Fibroblast of lung (primary cell): Measurements from ENCODE around the gene METTL23. TPM values are rescaled to one million over a fixed set of nuclear protein-coding genes. Genes with fewer than 3 reads are reported as not detected.

Experiments
- polyA plus RNA-seq, 2 donors: library from polyadenylated mRNA; depleted of rRNA in 1 of 2; stranded (reverse) in 1 of 2; unstranded in 1 of 2; fragments of >200 nt; gene quantifications; 2 replicates each; pipeline ENCODE4 v1.2.1, GENCODE V29; 2011 to 2012; ENCODE audit warnings: missing spikeins in 1 of 2
- total RNA-seq: library from RNA; depleted of rRNA; stranded (reverse); fragments of >200 nt; gene quantifications from 2 replicates; pipeline ENCODE4 v1.2.1, GENCODE V29; 2014

METTL23 gene
- total and polyA plus RNA-seq, 2 donors (not counting 1 experiment from before 2014, with no cell fraction given): 26.4 to 35.1 TPM

Other genes starting within 250 kb of the METTL23 start
- 3.9 and 5.1 TPM in 2 replicates for gene RHBDF2, start 225.4 kb upstream of the METTL23 start, total RNA-seq
- gene RHBDF2, start 225.4 kb upstream of the METTL23 start, polyA plus RNA-seq: 0.94 and 1.7 TPM in 2 replicates
- gene CYGB, start 189.1 kb upstream of the METTL23 start, total RNA-seq: 12.4 and 19.5 TPM in 2 replicates
- gene CYGB, start 189.1 kb upstream of the METTL23 start, polyA plus RNA-seq: 9.1 and 10.0 TPM in 2 replicates
- 4.1 and 4.3 TPM in 2 replicates for gene PRCD, start 186.8 kb upstream of the METTL23 start, total RNA-seq
- 0.72 and 0.89 TPM in 2 replicates for gene PRCD, start 186.8 kb upstream of the METTL23 start, polyA plus RNA-seq
- gene ST6GALNAC2, start 141.0 kb upstream of the METTL23 start, total RNA-seq: 0.83 and 1.0 TPM in 2 replicates
- gene ST6GALNAC2, start 141.0 kb upstream of the METTL23 start, polyA plus RNA-seq: 0.42 and 1.3 TPM in 2 replicates
- gene ST6GALNAC1, start 83.1 kb upstream of the METTL23 start, total RNA-seq: not detected in 2 replicates
- not detected in 2 replicates for gene ST6GALNAC1, start 83.1 kb upstream of the METTL23 start, polyA plus RNA-seq
- gene MXRA7, start 15.9 kb upstream of the METTL23 start, total RNA-seq: 127 and 142 TPM in 2 replicates
- gene MXRA7, start 15.9 kb upstream of the METTL23 start, polyA plus RNA-seq: 215 and 307 TPM in 2 replicates
- gene JMJD6, start 233 bp upstream of the METTL23 start, total RNA-seq: 13.6 and 16.2 TPM in 2 replicates
- 16.5 and 17.7 TPM in 2 replicates for gene JMJD6, start 233 bp upstream of the METTL23 start, polyA plus RNA-seq
- gene SRSF2, start 10.5 kb downstream of the METTL23 start, total RNA-seq: 59.6 and 77.5 TPM in 2 replicates
- gene SRSF2, start 10.5 kb downstream of the METTL23 start, polyA plus RNA-seq: 203 and 238 TPM in 2 replicates
- 15.7 and 31.4 TPM in 2 replicates for gene MFSD11, start 11.3 kb downstream of the METTL23 start, total RNA-seq
- gene MFSD11, start 11.3 kb downstream of the METTL23 start, polyA plus RNA-seq: 20.1 and 22.4 TPM in 2 replicates
- gene MGAT5B, start 141.6 kb downstream of the METTL23 start, total RNA-seq: 0.17 and 0.26 TPM in 2 replicates
- 0.09 and 0.35 TPM in 2 replicates for gene MGAT5B, start 141.6 kb downstream of the METTL23 start, polyA plus RNA-seq